ENCODE measurements around the gene ITLN2. TPM values are rescaled to one million over a fixed set of nuclear protein-coding genes. Genes with fewer than 3 reads are reported as not detected.
"Not testable (repeated sequence)": the region's sequence is repeated elsewhere in the genome, so short reads cannot be mapped to it uniquely, and the experiment has no call there.

Gene ITLN2
- total RNA-seq, 2 donors from 2014 or later, result 20.3 to 29.7 TPM

DNA sequence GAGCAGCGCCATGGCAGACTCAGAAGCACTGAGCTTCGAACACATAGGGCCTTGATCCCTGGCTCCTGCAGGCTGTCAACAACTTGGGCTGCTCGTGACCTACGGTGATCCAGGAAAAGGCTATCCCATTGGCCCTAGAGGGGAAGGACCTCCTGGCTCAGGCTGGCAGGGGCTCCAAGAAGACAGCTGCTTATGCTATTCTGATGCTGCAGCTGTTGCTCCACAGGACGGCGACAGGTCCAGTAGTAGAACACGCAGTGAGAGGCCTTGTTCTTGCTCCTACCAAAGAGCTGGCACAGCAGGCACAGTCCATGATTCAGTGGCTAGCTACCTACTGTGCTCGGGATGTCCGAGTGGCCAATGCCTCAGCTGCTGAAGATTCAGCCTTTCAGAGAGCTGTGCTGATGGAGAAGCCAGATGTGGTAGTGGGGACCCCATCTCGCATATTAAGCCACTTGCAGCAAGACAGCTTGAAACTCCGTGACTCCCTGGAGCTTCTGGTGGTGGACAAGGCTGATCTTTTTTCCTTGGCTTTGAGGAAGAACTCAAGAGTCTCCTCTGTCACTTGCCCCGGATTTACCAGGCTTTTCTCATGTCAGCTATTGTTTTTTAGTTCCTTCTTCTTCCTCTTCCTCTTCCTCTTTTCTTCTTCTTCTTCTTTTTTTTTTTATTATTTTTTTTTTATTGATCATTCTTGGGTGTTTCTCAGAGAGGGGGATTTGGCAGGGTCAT lies 18.9 kb downstream of the ITLN2 start:
- H3K27me3 Mint-ChIP-seq (ENCODE audit: insufficient read depth), result peaks cover 19% of the 10 kb centered on the region
- H3K27ac ChIP-seq (ENCODE audit: low read depth, low read length), result no peak overlapping the region
- peaks cover 19% of the 10 kb centered on the region for H3K9me3 ChIP-seq (ENCODE audit: control insufficient read depth, low read length)
- H3K4me3 Mint-ChIP-seq, result no peak overlapping the region
- no peaks in the 10 kb centered on the region for H3K27me3 ChIP-seq (ENCODE audit: control insufficient read depth, insufficient read depth, low read length, poor library complexity, severe bottlenecking)
- H3K27ac Mint-ChIP-seq, result no peak overlapping the region
- TF ChIP-seq, protein P1, sequence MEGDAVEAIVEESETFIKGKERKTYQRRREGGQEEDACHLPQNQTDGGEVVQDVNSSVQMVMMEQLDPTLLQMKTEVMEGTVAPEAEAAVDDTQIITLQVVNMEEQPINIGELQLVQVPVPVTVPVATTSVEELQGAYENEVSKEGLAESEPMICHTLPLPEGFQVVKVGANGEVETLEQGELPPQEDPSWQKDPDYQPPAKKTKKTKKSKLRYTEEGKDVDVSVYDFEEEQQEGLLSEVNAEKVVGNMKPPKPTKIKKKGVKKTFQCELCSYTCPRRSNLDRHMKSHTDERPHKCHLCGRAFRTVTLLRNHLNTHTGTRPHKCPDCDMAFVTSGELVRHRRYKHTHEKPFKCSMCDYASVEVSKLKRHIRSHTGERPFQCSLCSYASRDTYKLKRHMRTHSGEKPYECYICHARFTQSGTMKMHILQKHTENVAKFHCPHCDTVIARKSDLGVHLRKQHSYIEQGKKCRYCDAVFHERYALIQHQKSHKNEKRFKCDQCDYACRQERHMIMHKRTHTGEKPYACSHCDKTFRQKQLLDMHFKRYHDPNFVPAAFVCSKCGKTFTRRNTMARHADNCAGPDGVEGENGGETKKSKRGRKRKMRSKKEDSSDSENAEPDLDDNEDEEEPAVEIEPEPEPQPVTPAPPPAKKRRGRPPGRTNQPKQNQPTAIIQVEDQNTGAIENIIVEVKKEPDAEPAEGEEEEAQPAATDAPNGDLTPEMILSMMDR (conservative IDR thresholded peaks at IDR 0.05), result no peak
- 93 to 95% methylated on average over 10 to 12 of the region's 12 CpGs for WGBS, 2 experiments (ENCODE audit: insufficient coverage in 1 of 2, insufficient read length in 1 of 2)
- H3K9me3 Mint-ChIP-seq, result peaks cover 53% of the 10 kb centered on the region
- peaks cover 11% of the 10 kb centered on the region for H3K36me3 Mint-ChIP-seq (ENCODE audit: low read depth)
- DNase-seq, result no peak
- H3K4me3 ChIP-seq (ENCODE audit: low read length), result no peak overlapping the region
- no peak overlapping the region for H3K9ac ChIP-seq (ENCODE audit: extremely low read depth, low read length, poor library complexity, severe bottlenecking)
- no peaks in the 10 kb centered on the region for H3K4me1 Mint-ChIP-seq
- no peaks in the 10 kb centered on the region for H3K36me3 ChIP-seq (ENCODE audit: control insufficient read depth, insufficient read depth, low read length)
- no peaks in the 10 kb centered on the region for H3K4me1 ChIP-seq (ENCODE audit: control insufficient read depth, insufficient read depth, low read length)

DNA sequence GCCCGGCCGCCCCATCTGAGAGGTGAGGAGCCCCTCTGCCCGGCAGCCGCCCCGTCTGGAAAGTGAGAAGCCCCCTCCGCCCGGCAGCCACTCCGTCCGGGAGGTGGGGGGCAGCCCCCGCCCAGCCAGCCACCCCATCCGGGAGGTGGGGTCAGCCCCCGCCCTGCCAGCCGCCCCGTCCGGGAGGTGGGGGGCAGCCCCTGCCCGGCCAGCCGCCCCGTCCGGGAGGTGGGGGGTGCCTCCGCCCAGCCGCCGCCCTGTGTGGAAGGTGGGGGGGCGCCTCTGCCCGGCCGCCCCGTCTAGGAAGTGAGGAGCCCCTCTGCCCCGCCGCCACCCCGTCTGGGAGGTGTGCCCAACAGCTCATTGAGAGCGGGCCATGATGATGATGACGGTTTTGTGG lies 21.3 kb downstream of the ITLN2 start:
- H3K27ac ChIP-seq (ENCODE audit: low read depth, low read length); H3K27ac Mint-ChIP-seq; H3K4me3 ChIP-seq (ENCODE audit: low read length); H3K27me3 ChIP-seq (ENCODE audit: control insufficient read depth, insufficient read depth, low read length, poor library complexity, severe bottlenecking); H3K9ac ChIP-seq (ENCODE audit: extremely low read depth, low read length, poor library complexity, severe bottlenecking); DNase-seq; H3K36me3 ChIP-seq (ENCODE audit: control insufficient read depth, insufficient read depth, low read length); H3K4me1 Mint-ChIP-seq; H3K4me1 ChIP-seq (ENCODE audit: control insufficient read depth, insufficient read depth, low read length); H3K36me3 Mint-ChIP-seq (ENCODE audit: low read depth); H3K27me3 Mint-ChIP-seq (ENCODE audit: insufficient read depth); H3K4me3 Mint-ChIP-seq: not testable (repeated sequence)
- H3K9me3 Mint-ChIP-seq, result peaks cover 48% of the 10 kb centered on the region
- WGBS, 2 experiments (ENCODE audit: insufficient coverage in 1 of 2, insufficient read length in 1 of 2), result 97 to 98% methylated on average over 11 to 31 of the region's 31 CpGs
- H3K9me3 ChIP-seq (ENCODE audit: control insufficient read depth, low read length), result peaks cover 15% of the 10 kb centered on the region

DNA sequence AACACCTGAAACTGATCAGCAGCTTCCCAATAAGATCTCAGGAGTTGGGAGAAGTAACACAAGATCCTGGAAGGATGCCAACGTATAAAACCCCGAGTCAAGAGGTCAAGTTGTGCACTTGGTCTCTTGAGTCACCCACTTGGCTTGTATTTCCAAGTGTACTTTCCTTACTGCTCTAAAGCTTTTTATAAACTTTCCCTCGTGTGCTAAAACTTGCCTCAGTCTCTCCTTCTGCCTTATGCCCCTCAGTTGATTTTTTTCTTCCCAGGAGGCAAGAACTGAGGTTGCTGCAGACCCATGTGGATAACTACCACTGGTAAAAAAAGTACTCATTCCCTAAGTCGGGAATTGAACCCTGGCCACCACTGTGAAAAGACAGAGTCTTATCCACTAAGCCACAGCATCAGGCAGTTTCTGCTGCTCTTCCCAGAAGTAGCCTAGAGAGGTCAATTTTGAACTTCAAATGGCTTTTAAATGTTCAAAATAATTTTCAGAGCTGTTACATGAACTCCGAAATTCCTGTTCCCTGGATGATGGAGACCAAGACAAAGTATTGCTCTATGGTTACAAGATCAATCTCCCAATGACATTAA lies 28.9 kb downstream of the ITLN2 start:
- H3K9me3 ChIP-seq (ENCODE audit: control insufficient read depth, low read length), result peaks cover 58% of the 10 kb centered on the region
- Mint-ChIP-seq H3K9me3 (peaks cover 73% of the 10 kb centered on the region), H3K4me1 (no peaks in the 10 kb centered on the region), H3K27ac (no peak overlapping the region), H3K36me3 (ENCODE audit: low read depth) (peaks cover 10% of the 10 kb centered on the region), H3K4me3 (no peak overlapping the region), H3K27me3 (ENCODE audit: insufficient read depth) (peaks cover 5% of the 10 kb centered on the region)
- H3K27ac ChIP-seq (ENCODE audit: low read depth, low read length), result no peak overlapping the region
- H3K4me3 ChIP-seq (ENCODE audit: low read length), result no peak overlapping the region
- H3K9ac ChIP-seq (ENCODE audit: extremely low read depth, low read length, poor library complexity, severe bottlenecking), result no peak overlapping the region
- no peaks in the 10 kb centered on the region for H3K27me3 ChIP-seq (ENCODE audit: control insufficient read depth, insufficient read depth, low read length, poor library complexity, severe bottlenecking)
- TF ChIP-seq, protein P1 (conservative IDR thresholded peaks at IDR 0.05), result no peak
- H3K4me1 ChIP-seq (ENCODE audit: control insufficient read depth, insufficient read depth, low read length), result no peaks in the 10 kb centered on the region
- no peaks in the 10 kb centered on the region for H3K36me3 ChIP-seq (ENCODE audit: control insufficient read depth, insufficient read depth, low read length)
- 79 to 85% methylated on average over 5 of the region's 5 CpGs for WGBS, 2 experiments (ENCODE audit: insufficient coverage in 1 of 2, insufficient read length in 1 of 2)
- no peak for DNase-seq

Data from endodermal cell (in vitro differentiated cells).